HepG2 (cell line): ENCODE results near the gene TCFL5. TPM values are rescaled to one million over a fixed set of nuclear protein-coding genes. Genes with fewer than 3 reads are reported as not detected.

Experiments used
- CHD2 ChIP-seq: IDR thresholded peaks from 2 replicates; pipeline ENCODE4 v1.6.1; 2011; ENCODE audit warnings: low read depth, low read length, improper control_type of control experiment
- FOXA3 ChIP-seq: IDR thresholded peaks from 2 replicates; pipeline ENCODE4 v1.6.1; 2016; ENCODE audit warnings: missing genetic modification reagents, missing compliant biosample characterization
- MLX ChIP-seq: IDR thresholded peaks from 2 replicates; pipeline ENCODE4 v1.6.1; 2016
- NFIB ChIP-seq: sonication (generic); formaldehyde crosslinking; IDR thresholded peaks from 2 replicates; pipeline ENCODE4 v1.9.0; 2021; ENCODE audit warnings: missing genetic modification reagents, mild to moderate bottlenecking, borderline replicate concordance
- THRA ChIP-seq: sonication (generic); formaldehyde crosslinking; IDR thresholded peaks from 2 replicates; pipeline ENCODE4 v1.4.0; 2020; ENCODE audit warnings: missing genetic modification reagents, borderline replicate concordance
- ZBTB40 ChIP-seq, 2 experiments: fragments of 450-650 bp in 1 of 2; sonication (generic) in 1 of 2; formaldehyde crosslinking in 1 of 2; IDR thresholded peaks; 2 replicates each; pipeline versions ENCODE4 v1.6.1 to v1.8.0; 2016 to 2022; ENCODE audit warnings: antibody characterized with exemption in 1 of 2, mild to moderate bottlenecking in 1 of 2, missing genetic modification reagents in 1 of 2
- ZNF281 ChIP-seq: sonication (generic); formaldehyde crosslinking; IDR thresholded peaks from 2 replicates; pipeline ENCODE4 v1.4.0; 2020; ENCODE audit warnings: missing genetic modification reagents, borderline replicate concordance
- ZNF687 ChIP-seq: sonication (generic); formaldehyde crosslinking; IDR thresholded peaks from 2 replicates; pipeline ENCODE4 v1.5.1; 2020; ENCODE audit warnings: mild to moderate bottlenecking, missing genetic modification reagents, moderate library complexity
- polyA plus RNA-seq, 8 experiments: library from polyadenylated mRNA; depleted of rRNA in 3 of 8; stranded (reverse) in 7 of 8; unstranded in 1 of 8; fragments of >200 nt; fragmentation: Illumina TruSeq in 4 of 8; extraction: Trizol in 4 of 8; gene quantifications; 2 replicates each; pipeline versions ENCODE4 v1.2.1 to v1.2.3, GENCODE V29; 2011 to 2016; ENCODE audit warnings: low read depth in 4 of 8, missing spikeins in 1 of 8, mixed read lengths in 1 of 8; ENCODE audit not compliant: insufficient read depth in 1 of 8
- total RNA-seq, 5 experiments: library from RNA; depleted of rRNA; stranded (reverse); fragments of >200 nt; fragmentation: Illumina TruSeq; extraction: Trizol; gene quantifications; 2 replicates each; pipeline ENCODE4 v1.2.3, GENCODE V29; 2016; ENCODE audit warnings: low read depth in 1 of 5

Gene TCFL5
- total and polyA plus RNA-seq, 2 of the 13 experiments (the other 11 are each of a cell fraction or from before 2014, with no cell fraction given): 14.8 to 20.0 TPM

- TF ChIP-seq ZNF281 (CRISPR knock-in tag) (peak; percentile 52; the same call in 1 of the 2 replicates), FOXA3 (CRISPR knock-in tag) (no peak), ZBTB40 (IDR thresholded peaks at IDR 0.05) (no peak), ZBTB40 (CRISPR knock-in tag; IDR thresholded peaks at IDR 0.05) (no peak), MLX (no peak), NFIB (CRISPR knock-in tag) (no peak), CHD2 (no peak), THRA (CRISPR knock-in tag) (0 out of 2 replicates have a peak, but pooled peaks have one; percentile 10), ZNF687 (CRISPR knock-in tag) (peak; percentile 66)
These were observed 36.9 kb downstream of the TCFL5 start (continued) for GRCh38 chr20:62824476-62825332.
